Midbrain (tissue), 1 donor: ENCODE measurements around the gene TNKS1BP1.
"Not testable (repeated sequence)": the region's sequence is repeated elsewhere in the genome, so short reads cannot be mapped to it uniquely, and the experiment has no call there.

Experiments
- DNase-seq: peaks from one replicate; lab custom pipeline; 2025; lab: John Stamatoyannopoulos, UW

Gene TNKS1BP1

GRCh38 chr11:57311109-57311936 is 13.4 kb downstream of the TNKS1BP1 start:
- peak; percentile 79 for DNase-seq

- no peak for DNase-seq
Measured at GRCh38 chr11:57310630-57311086, 14.1 kb downstream of the TNKS1BP1 start.

GRCh38 chr11:57310091-57310490 is 14.7 kb downstream of the TNKS1BP1 start:
- DNase-seq, result no peak

GRCh38 chr11:57309106-57310059 is 15.4 kb downstream of the TNKS1BP1 start:
- DNase-seq, result no peak

- no peak for DNase-seq
Measured at GRCh38 chr11:57308426-57309060, 16.2 kb downstream of the TNKS1BP1 start.

GRCh38 chr11:57307666-57308270 is 17.0 kb downstream of the TNKS1BP1 start:
- no peak for DNase-seq

GRCh38 chr11:57306940-57307565 is 17.7 kb downstream of the TNKS1BP1 start:
- no peak for DNase-seq

- no peak for DNase-seq
Measured at GRCh38 chr11:57306161-57306876, 18.4 kb downstream of the TNKS1BP1 start.

- no peak for DNase-seq
Measured at GRCh38 chr11:57305523-57305922, 19.2 kb downstream of the TNKS1BP1 start.

- no peak for DNase-seq
Measured at GRCh38 chr11:57303990-57304579, 20.7 kb downstream of the TNKS1BP1 start.

GRCh38 chr11:57303280-57303989 is 21.3 kb downstream of the TNKS1BP1 start:
- no peak for DNase-seq

- no peak for DNase-seq
Measured at GRCh38 chr11:57302489-57302888, 22.3 kb downstream of the TNKS1BP1 start.

- no peak for DNase-seq
Measured at GRCh38 chr11:57301711-57302423, 22.9 kb downstream of the TNKS1BP1 start.

- DNase-seq, result no peak
Measured at GRCh38 chr11:57300785-57301184, 24.0 kb downstream of the TNKS1BP1 start.

- DNase-seq, result no peak
Measured at GRCh38 chr11:57299150-57299737, 25.5 kb downstream of the TNKS1BP1 start.

- no peak for DNase-seq
Measured at GRCh38 chr11:57297221-57297620, 27.5 kb downstream of the TNKS1BP1 start.

- DNase-seq, result not testable (repeated sequence)
Measured at GRCh38 chr11:57296205-57296604, 28.5 kb downstream of the TNKS1BP1 start.
